ENCODE data around the gene DTNA.

- TF ChIP-seq, protein P1, sequence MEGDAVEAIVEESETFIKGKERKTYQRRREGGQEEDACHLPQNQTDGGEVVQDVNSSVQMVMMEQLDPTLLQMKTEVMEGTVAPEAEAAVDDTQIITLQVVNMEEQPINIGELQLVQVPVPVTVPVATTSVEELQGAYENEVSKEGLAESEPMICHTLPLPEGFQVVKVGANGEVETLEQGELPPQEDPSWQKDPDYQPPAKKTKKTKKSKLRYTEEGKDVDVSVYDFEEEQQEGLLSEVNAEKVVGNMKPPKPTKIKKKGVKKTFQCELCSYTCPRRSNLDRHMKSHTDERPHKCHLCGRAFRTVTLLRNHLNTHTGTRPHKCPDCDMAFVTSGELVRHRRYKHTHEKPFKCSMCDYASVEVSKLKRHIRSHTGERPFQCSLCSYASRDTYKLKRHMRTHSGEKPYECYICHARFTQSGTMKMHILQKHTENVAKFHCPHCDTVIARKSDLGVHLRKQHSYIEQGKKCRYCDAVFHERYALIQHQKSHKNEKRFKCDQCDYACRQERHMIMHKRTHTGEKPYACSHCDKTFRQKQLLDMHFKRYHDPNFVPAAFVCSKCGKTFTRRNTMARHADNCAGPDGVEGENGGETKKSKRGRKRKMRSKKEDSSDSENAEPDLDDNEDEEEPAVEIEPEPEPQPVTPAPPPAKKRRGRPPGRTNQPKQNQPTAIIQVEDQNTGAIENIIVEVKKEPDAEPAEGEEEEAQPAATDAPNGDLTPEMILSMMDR (IDR thresholded peaks at IDR 0.05) = peak in 1 of 4 experiments; percentile 18
- TF ChIP-seq POLR2A (IDR thresholded peaks at IDR 0.05) = no peak
- TF ChIP-seq POLR2AphosphoS5 (IDR thresholded peaks at IDR 0.05) = no peak
Observed at GRCh38 chr18:34764451-34764850, 54.4 kb downstream of the DTNA start.

All from gastroesophageal sphincter (tissue), 3 donors.